ENCODE results near the gene C14orf39.

The C14orf39 gene

GRCh38 chr14:60396718-60397343 is 89.0 kb downstream of the C14orf39 start (continued):
- TF ChIP-seq ZBTB26 (tag by site-specific recombination; optimal IDR thresholded peaks at IDR 0.05): no peak
